OCI-LY7 (cell line): Measurements from ENCODE around the gene SBF1. TPM values are rescaled to one million over a fixed set of nuclear protein-coding genes. Genes with fewer than 3 reads are reported as not detected.

Experiments
- BruUV-seq: library from RNA; stranded (reverse); fragments of 400-500 nt; replicated peaks from 2 replicates; lab custom pipeline; 2021; lab: Mats Ljungman, UMichigan
- CTCF ChIA-PET: fragments of 300-600 bp; sonication (Branson Sonifier 250); formaldehyde crosslinking; loops from one replicate; lab custom pipeline; 2022; ENCODE audit warnings: antibody characterized with exemption; ENCODE audit not compliant: unreplicated experiment; lab: Charles Lee
- POLR2A ChIA-PET: fragments of 300-600 bp; sonication (Branson Sonifier 250); formaldehyde crosslinking; loops from one replicate; lab custom pipeline; 2022; ENCODE audit warnings: antibody characterized with exemption; lab: Charles Lee
- DNase-seq: peaks from one replicate; pipeline ENCODE4 v3.0.0-alpha.2; 2015; ENCODE audit warnings: low spot score
- H2AFZ ChIP-seq: fragments of 200-600 bp; sonication (generic), shearing (Covaris generic); 2 replicates; pipeline ENCODE4 v1.6.1; 2014; ENCODE audit warnings: mild to moderate bottlenecking, antibody characterized with exemption, low read length, moderate library complexity
- H3K27ac ChIP-seq: fragments of 200-600 bp; sonication (generic); 2 replicates; pipeline ENCODE4 v1.5.1; 2014; ENCODE audit warnings: mixed run types, low read depth, mild to moderate bottlenecking, moderate library complexity, low read length, inconsistent platforms; ENCODE audit not compliant: poor library complexity, severe bottlenecking
- H3K36me3 ChIP-seq: fragments of 200-600 bp; sonication (generic); 2 replicates; pipeline ENCODE4 v1.6.1; 2014; ENCODE audit warnings: mild to moderate bottlenecking, antibody characterized with exemption, low read length, moderate library complexity, mixed read lengths; ENCODE audit not compliant: insufficient read depth
- H3K4me1 ChIP-seq: fragments of 200-600 bp; sonication (generic); 2 replicates; pipeline ENCODE4 v1.5.1; 2014; ENCODE audit warnings: mild to moderate bottlenecking, low read length; ENCODE audit not compliant: insufficient read depth, poor library complexity, severe bottlenecking
- H3K4me2 ChIP-seq: fragments of 200-600 bp; sonication (generic); 2 replicates; pipeline ENCODE4 v1.6.1; 2014; ENCODE audit warnings: mild to moderate bottlenecking, low read length
- H3K4me3 ChIP-seq: fragments of 200-600 bp; sonication (generic); 2 replicates; pipeline ENCODE4 v1.5.1; 2014; ENCODE audit warnings: mild to moderate bottlenecking, low read depth, low read length; ENCODE audit not compliant: poor library complexity, severe bottlenecking
- H3K79me2 ChIP-seq: fragments of 200-600 bp; sonication (generic); 2 replicates; pipeline ENCODE4 v1.6.1; 2016; ENCODE audit warnings: low read depth, mild to moderate bottlenecking, low read length, moderate library complexity, mixed read lengths; ENCODE audit not compliant: insufficient read depth
- H3K9me2 ChIP-seq: fragments of 200-600 bp; sonication (generic); 2 replicates; pipeline ENCODE4 v1.6.1; 2016; ENCODE audit warnings: mild to moderate bottlenecking, low read length, mixed read lengths; ENCODE audit not compliant: insufficient read depth
- H3K9me3 ChIP-seq: fragments of 200-600 bp; sonication (generic); 2 replicates; pipeline ENCODE4 v1.6.1; 2014; ENCODE audit warnings: mild to moderate bottlenecking, mixed run types, low read length, mixed read lengths
- H4K20me1 ChIP-seq: fragments of 200-600 bp; sonication (generic); 2 replicates; pipeline ENCODE4 v1.6.1; 2014; ENCODE audit warnings: mild to moderate bottlenecking, antibody characterized with exemption, low read length, moderate library complexity, mixed read lengths; ENCODE audit not compliant: insufficient read depth
- CTCF ChIP-seq: fragments of 200-600 bp; sonication (generic); conservative IDR thresholded peaks from 2 replicates; pipeline ENCODE4 v1.5.1; 2014; ENCODE audit warnings: mild to moderate bottlenecking, antibody characterized with exemption, low read length, moderate library complexity, mixed read lengths
- EZH2phosphoT487 ChIP-seq: fragments of 200-600 bp; sonication (generic); IDR thresholded peaks from 2 replicates; pipeline ENCODE4 v1.6.1; 2018; ENCODE audit warnings: low read depth, borderline replicate concordance, mild to moderate bottlenecking, mixed run types, antibody characterized with exemption, low read length, moderate library complexity, mixed read lengths
- intact Hi-C: fragments of 100-400 bp; cut with micrococcal nuclease; formaldehyde crosslinking; loops from one replicate; pipeline ENCODE4 v1.10.0; 2022; ENCODE audit not compliant: unreplicated experiment
- total RNA-seq, 2 experiments: library from RNA; depleted of rRNA in 1 of 2; stranded (reverse); fragments of >200 nt in 1 of 2; shearing (Covaris generic) in 1 of 2; gene quantifications; 2 replicates each; pipeline ENCODE4 v1.2.3, GENCODE V29; 2014 to 2022

The SBF1 gene
- total RNA-seq, 2 experiments from 2014 or later = 177 to 181 TPM

- H2AFZ ChIP-seq = no peak overlapping the region
- H4K20me1 ChIP-seq = no peaks in the 10 kb centered on the region
- no peak for DNase-seq
- H3K9me3 ChIP-seq = no peaks in the 10 kb centered on the region
- H3K4me1 ChIP-seq = peaks cover 44% of the 10 kb centered on the region
- peak overlapping the region; percentile 60 for H3K4me2 ChIP-seq
- peaks cover 88% of the 10 kb centered on the region for H3K36me3 ChIP-seq
- intact Hi-C loops = no loop called here
- H3K4me3 ChIP-seq = no peak overlapping the region
- CTCF ChIA-PET = no interaction called here
- no peaks in the 10 kb centered on the region for H3K9me2 ChIP-seq
- POLR2A ChIA-PET = interaction anchor here (0.6 kb wide), 1 partner anchor 17 kb away, joined by 4 read pairs; no protein-coding TSS in a partner anchor
- H3K79me2 ChIP-seq = peaks cover under 1% of the 10 kb centered on the region; the same call in 1 of the 2 replicates
- BruUV-seq = no TSS peak
- TF ChIP-seq CTCF (no peak), EZH2phosphoT487 (no peak)
- H3K27ac ChIP-seq = peak overlapping the region; percentile 72
Observed at GRCh38 chr22:50445880-50446707, 28.7 kb downstream of the SBF1 start.

GRCh38 chr22:50445071-50445879 lies 29.6 kb downstream of the SBF1 start:
- Histone ChIP-seq H3K79me2 (no peaks in the 10 kb centered on the region), H3K4me3 (no peak overlapping the region), H3K27ac (peak overlapping the region; percentile 72), H4K20me1 (no peaks in the 10 kb centered on the region), H3K4me2 (peak overlapping the region; percentile 60), H2AFZ (no peak overlapping the region), H3K36me3 (peaks cover 88% of the 10 kb centered on the region), H3K9me3 (no peaks in the 10 kb centered on the region), H3K9me2 (no peaks in the 10 kb centered on the region), H3K4me1 (peaks cover 39% of the 10 kb centered on the region)
- intact Hi-C loops = no loop called here
- no TSS peak for BruUV-seq
- ChIA-PET POLR2A (no interaction called here), CTCF (no interaction called here)
- TF ChIP-seq EZH2phosphoT487 (no peak), CTCF (no peak)
- peak; percentile 70 for DNase-seq
